Panc1 (cell line): ENCODE measurements around the gene WDR31.

Experiments used
- CTCF ChIP-seq: fragments of 450-650 bp; IDR thresholded peaks from 2 replicates; pipeline ENCODE4 v1.5.1; 2017; ENCODE audit warnings: mild to moderate bottlenecking
- POLR2AphosphoS5 ChIP-seq: IDR thresholded peaks from 2 replicates; pipeline ENCODE4 v1.6.1; 2012; ENCODE audit warnings: mild to moderate bottlenecking, low read depth, low read length, moderate library complexity
- TF ChIP-seq, protein P1 (sequence below), 2 experiments: IDR thresholded peaks; 2 replicates each; pipeline ENCODE4 v1.6.1; 2011 to 2012; ENCODE audit warnings: low read depth in 2 of 2, control low read depth in 1 of 2, low read length in 1 of 2, mild to moderate bottlenecking in 1 of 2, moderate library complexity in 1 of 2; ENCODE audit not compliant: insufficient read depth in 1 of 2

DNA sequence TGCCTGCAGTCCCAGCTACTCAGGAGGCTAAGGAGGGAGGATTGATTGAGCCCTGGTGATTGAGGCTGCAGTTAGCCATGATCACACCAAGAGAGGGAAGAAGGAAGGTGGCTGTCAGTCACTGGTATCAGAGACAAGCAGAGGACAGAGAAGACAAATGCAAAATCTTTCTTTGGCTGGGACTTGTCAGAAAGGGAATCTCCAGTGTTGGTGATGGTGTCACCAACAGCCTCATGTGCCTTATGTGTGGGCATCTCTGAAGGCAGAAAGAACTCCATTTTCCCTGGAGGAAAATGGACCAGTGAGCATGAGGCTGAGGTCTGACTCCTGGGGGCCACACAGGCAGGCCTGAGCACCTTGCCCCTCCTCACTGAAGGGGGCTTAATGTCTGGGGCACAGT, 24.8 kb downstream of the WDR31 start:
- TF ChIP-seq CTCF (no peak), POLR2AphosphoS5 (no peak)
- TF ChIP-seq, protein P1, sequence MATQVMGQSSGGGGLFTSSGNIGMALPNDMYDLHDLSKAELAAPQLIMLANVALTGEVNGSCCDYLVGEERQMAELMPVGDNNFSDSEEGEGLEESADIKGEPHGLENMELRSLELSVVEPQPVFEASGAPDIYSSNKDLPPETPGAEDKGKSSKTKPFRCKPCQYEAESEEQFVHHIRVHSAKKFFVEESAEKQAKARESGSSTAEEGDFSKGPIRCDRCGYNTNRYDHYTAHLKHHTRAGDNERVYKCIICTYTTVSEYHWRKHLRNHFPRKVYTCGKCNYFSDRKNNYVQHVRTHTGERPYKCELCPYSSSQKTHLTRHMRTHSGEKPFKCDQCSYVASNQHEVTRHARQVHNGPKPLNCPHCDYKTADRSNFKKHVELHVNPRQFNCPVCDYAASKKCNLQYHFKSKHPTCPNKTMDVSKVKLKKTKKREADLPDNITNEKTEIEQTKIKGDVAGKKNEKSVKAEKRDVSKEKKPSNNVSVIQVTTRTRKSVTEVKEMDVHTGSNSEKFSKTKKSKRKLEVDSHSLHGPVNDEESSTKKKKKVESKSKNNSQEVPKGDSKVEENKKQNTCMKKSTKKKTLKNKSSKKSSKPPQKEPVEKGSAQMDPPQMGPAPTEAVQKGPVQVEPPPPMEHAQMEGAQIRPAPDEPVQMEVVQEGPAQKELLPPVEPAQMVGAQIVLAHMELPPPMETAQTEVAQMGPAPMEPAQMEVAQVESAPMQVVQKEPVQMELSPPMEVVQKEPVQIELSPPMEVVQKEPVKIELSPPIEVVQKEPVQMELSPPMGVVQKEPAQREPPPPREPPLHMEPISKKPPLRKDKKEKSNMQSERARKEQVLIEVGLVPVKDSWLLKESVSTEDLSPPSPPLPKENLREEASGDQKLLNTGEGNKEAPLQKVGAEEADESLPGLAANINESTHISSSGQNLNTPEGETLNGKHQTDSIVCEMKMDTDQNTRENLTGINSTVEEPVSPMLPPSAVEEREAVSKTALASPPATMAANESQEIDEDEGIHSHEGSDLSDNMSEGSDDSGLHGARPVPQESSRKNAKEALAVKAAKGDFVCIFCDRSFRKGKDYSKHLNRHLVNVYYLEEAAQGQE (IDR thresholded peaks at IDR 0.05; ENCODE audit: insufficient read depth in 1 of 2, low read depth in 2 of 2, low read length in 1 of 2) = no peak
